PFSK-1 (cell line): ENCODE results near the gene PSORS1C1.

Experiments
- FOXP2 ChIP-seq: optimal IDR thresholded peaks from 2 replicates; pipeline ENCODE3; 2011; ENCODE audit warnings: borderline replicate concordance, control low read depth, inconsistent platforms; ENCODE audit not compliant: insufficient read depth; ENCODE audit errors: extremely low read length, extremely low read depth
- POLR2AphosphoS5 ChIP-seq: IDR thresholded peaks from 2 replicates; pipeline ENCODE4 v1.6.1; 2012; ENCODE audit warnings: low read depth, mild to moderate bottlenecking, control low read depth, low read length, moderate library complexity
- SIN3A ChIP-seq: IDR thresholded peaks from 2 replicates; pipeline ENCODE4 v1.6.1; 2012; ENCODE audit warnings: mild to moderate bottlenecking, low read length, moderate library complexity, borderline replicate concordance; ENCODE audit not compliant: insufficient read depth
- TAF1 ChIP-seq: IDR thresholded peaks from 2 replicates; pipeline ENCODE4 v1.6.1; 2012; ENCODE audit warnings: low read length, control low read depth, borderline replicate concordance; ENCODE audit not compliant: insufficient read depth
- TF ChIP-seq, protein P1 (sequence below), 2 experiments: IDR thresholded peaks; 2 replicates each; pipeline versions ENCODE4 v1.6.1 to v1.8.0; 2011 to 2012; ENCODE audit warnings: low read depth in 2 of 2, low read length in 2 of 2, control low read depth in 1 of 2, inconsistent platforms in 1 of 2, mild to moderate bottlenecking in 1 of 2, moderate library complexity in 1 of 2; ENCODE audit not compliant: insufficient read depth in 1 of 2

GRCh38 chr6:31122791-31123706 is 8.4 kb downstream of the PSORS1C1 start:
- TF ChIP-seq POLR2AphosphoS5 (no peak), TAF1 (no peak), SIN3A (no peak), FOXP2 (no peak)
- TF ChIP-seq, protein P1, sequence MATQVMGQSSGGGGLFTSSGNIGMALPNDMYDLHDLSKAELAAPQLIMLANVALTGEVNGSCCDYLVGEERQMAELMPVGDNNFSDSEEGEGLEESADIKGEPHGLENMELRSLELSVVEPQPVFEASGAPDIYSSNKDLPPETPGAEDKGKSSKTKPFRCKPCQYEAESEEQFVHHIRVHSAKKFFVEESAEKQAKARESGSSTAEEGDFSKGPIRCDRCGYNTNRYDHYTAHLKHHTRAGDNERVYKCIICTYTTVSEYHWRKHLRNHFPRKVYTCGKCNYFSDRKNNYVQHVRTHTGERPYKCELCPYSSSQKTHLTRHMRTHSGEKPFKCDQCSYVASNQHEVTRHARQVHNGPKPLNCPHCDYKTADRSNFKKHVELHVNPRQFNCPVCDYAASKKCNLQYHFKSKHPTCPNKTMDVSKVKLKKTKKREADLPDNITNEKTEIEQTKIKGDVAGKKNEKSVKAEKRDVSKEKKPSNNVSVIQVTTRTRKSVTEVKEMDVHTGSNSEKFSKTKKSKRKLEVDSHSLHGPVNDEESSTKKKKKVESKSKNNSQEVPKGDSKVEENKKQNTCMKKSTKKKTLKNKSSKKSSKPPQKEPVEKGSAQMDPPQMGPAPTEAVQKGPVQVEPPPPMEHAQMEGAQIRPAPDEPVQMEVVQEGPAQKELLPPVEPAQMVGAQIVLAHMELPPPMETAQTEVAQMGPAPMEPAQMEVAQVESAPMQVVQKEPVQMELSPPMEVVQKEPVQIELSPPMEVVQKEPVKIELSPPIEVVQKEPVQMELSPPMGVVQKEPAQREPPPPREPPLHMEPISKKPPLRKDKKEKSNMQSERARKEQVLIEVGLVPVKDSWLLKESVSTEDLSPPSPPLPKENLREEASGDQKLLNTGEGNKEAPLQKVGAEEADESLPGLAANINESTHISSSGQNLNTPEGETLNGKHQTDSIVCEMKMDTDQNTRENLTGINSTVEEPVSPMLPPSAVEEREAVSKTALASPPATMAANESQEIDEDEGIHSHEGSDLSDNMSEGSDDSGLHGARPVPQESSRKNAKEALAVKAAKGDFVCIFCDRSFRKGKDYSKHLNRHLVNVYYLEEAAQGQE (IDR thresholded peaks at IDR 0.05; ENCODE audit: insufficient read depth in 1 of 2, low read depth in 2 of 2, low read length in 2 of 2) = no peak
